ENCODE results near the gene FOXL3. TPM values are rescaled to one million over a fixed set of nuclear protein-coding genes. Genes with fewer than 3 reads are reported as not detected.

FOXL3 gene
- not detected for polyA plus RNA-seq (2012; ENCODE audit: insufficient read length, low read depth)

GRCh38 chr7:289756-290553, at the start of gene FOXL3:
Gene FOXL3 (plus strand): TSS chr7:290170. CDS start chr7:290170, 0 bp downstream.
- no peak for TF ChIP-seq REST (IDR thresholded peaks at IDR 0.05; ENCODE audit: insufficient read depth in 1 of 2, low read depth in 2 of 2, low read length in 2 of 2)

- TF ChIP-seq SIN3A (IDR thresholded peaks at IDR 0.05; ENCODE audit: borderline replicate concordance, insufficient read depth, low read length) (no peak), POLR2AphosphoS5 (IDR thresholded peaks at IDR 0.05; ENCODE audit: low read depth, low read length) (no peak), REST (IDR thresholded peaks at IDR 0.05; ENCODE audit: insufficient read depth in 1 of 2, low read depth in 2 of 2, low read length in 2 of 2) (no peak)
Measured at GRCh38 chr7:240887-241421, 49.0 kb upstream of the FOXL3 start.

GRCh38 chr7:241513-241912, 48.5 kb upstream of the FOXL3 start:
- TF ChIP-seq FOXP2 (optimal IDR thresholded peaks at IDR 0.05; ENCODE audit: borderline replicate concordance, extremely low read depth, extremely low read length, insufficient read depth): no peak
- no peak for TF ChIP-seq POLR2AphosphoS5 (IDR thresholded peaks at IDR 0.05; ENCODE audit: low read depth, low read length)
- TF ChIP-seq SIN3A (IDR thresholded peaks at IDR 0.05; ENCODE audit: borderline replicate concordance, insufficient read depth, low read length): no peak
- TF ChIP-seq REST (IDR thresholded peaks at IDR 0.05; ENCODE audit: insufficient read depth in 1 of 2, low read depth in 2 of 2, low read length in 2 of 2): no peak
- TF ChIP-seq TAF1 (IDR thresholded peaks at IDR 0.05; ENCODE audit: borderline replicate concordance, insufficient read depth, low read length): no peak

- no peak for TF ChIP-seq FOXP2 (optimal IDR thresholded peaks at IDR 0.05; ENCODE audit: borderline replicate concordance, extremely low read depth, extremely low read length, insufficient read depth)
- TF ChIP-seq POLR2AphosphoS5 (IDR thresholded peaks at IDR 0.05; ENCODE audit: low read depth, low read length): no peak
- TF ChIP-seq TAF1 (IDR thresholded peaks at IDR 0.05; ENCODE audit: borderline replicate concordance, insufficient read depth, low read length): no peak
- no peak for TF ChIP-seq REST (IDR thresholded peaks at IDR 0.05; ENCODE audit: insufficient read depth in 1 of 2, low read depth in 2 of 2, low read length in 2 of 2)
- TF ChIP-seq SIN3A (IDR thresholded peaks at IDR 0.05; ENCODE audit: borderline replicate concordance, insufficient read depth, low read length): no peak
Measured at GRCh38 chr7:244974-245373, 45.0 kb upstream of the FOXL3 start.
